Activated gamma-delta T cell treated with anti-CD3 and anti-CD28 coated beads, Interleukin-2, amount 50 U/mL, for 16 hours (primary cell): Measurements from ENCODE around the gene GPM6B.

Experiments
- DNase-seq: peaks from one replicate; pipeline ENCODE4 v3.0.0-alpha.2; 2020; ENCODE audit warnings: low read depth

Gene GPM6B, protein sequence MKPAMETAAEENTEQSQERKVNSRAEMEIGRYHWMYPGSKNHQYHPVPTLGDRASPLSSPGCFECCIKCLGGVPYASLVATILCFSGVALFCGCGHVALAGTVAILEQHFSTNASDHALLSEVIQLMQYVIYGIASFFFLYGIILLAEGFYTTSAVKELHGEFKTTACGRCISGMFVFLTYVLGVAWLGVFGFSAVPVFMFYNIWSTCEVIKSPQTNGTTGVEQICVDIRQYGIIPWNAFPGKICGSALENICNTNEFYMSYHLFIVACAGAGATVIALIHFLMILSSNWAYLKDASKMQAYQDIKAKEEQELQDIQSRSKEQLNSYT

GRCh38 chrX:13816643-13817627, at the start of gene GPM6B:
TSS of gene GPM6B (minus strand) at chrX:13817093. CDS start at chrX:13816904, 189 bp downstream.
- no peak for DNase-seq

- no peak for DNase-seq
Measured at GRCh38 chrX:13864264-13864663, 47.4 kb upstream of the GPM6B start.

GRCh38 chrX:13863324-13863723, 46.4 kb upstream of the GPM6B start:
- DNase-seq: no peak

- DNase-seq: no peak
Measured at GRCh38 chrX:13859724-13860123, 42.8 kb upstream of the GPM6B start.

DNA sequence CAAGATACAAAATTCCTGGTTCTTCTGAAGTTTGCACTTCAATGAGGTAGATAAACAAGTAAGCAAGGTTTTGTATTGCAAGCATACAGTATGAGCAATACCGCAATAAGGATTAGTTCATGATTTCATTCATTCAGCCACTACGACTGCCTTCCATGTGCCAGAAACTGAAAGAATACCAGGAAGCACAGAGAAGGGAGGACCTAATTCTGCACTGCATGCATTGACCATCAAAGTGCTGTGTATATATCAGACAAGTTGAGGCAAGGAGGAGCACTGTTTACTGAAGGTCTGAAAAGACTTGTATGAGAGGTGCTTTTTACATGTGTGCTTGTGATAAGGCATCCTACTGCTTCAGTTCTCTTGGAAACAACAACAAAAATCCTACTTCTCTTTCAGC, 40.9 kb upstream of the GPM6B start:
- no peak for DNase-seq

GRCh38 chrX:13855689-13856450, 39.0 kb upstream of the GPM6B start:
- no peak for DNase-seq

- DNase-seq: no peak
Measured at GRCh38 chrX:13854003-13854402, 37.1 kb upstream of the GPM6B start.

DNA sequence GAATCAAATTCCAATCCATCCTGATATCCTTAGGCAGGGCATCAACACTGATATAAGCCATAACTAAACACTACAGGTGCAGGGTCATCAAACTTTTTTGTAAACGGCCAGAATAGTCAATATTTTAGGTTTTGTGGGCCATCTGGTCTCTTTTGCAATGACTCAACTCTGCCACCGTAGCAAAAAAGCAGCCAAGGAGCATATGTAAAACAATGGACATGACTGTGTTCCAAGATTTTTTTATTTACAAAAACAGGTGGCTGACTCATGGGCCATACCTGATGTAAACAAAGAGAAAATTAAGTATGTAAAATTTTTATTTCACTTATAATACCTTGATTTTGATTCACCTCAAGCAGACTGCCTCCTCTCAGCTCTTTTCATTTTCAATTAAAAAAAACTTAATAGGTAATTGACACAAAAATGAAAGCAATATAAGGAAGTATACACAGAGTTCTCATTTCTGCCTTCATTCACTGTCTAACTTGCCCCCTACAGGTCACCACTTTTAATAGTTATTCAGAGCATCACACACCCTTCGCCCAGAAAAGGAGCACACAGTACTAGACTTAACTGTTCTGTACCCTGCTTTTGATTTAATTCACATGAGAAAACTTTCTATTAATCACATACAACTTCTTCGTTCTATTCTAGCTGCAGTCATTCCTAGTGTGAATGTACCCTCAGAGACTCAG, 35.3 kb upstream of the GPM6B start:
- no peak for DNase-seq

GRCh38 chrX:13845721-13846378, 29.0 kb upstream of the GPM6B start:
- DNase-seq: no peak

- DNase-seq: no peak
Measured at GRCh38 chrX:13843150-13843721, 26.3 kb upstream of the GPM6B start.

GRCh38 chrX:13840121-13840520, 23.2 kb upstream of the GPM6B start:
- no peak for DNase-seq

GRCh38 chrX:13837290-13837745, 20.4 kb upstream of the GPM6B start:
- DNase-seq: no peak

DNA sequence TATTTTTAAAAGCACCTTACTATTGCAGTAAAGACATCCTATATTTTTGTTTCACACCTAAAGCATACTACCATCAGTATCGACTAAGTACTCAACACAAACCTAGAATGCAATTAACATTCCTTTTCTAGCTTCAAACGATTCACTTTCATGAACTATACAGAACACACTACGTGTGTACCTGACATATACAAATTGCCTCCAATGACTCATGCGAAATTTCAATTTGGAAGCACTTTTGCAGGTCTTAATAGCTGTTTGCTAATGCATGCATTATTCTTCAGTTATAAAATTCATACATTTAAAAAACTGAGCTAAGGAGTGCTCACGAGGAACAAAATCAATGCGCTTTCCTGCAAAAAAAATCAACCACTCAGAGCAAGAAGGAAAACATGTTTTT, 19.7 kb upstream of the GPM6B start:
- no peak for DNase-seq

DNA sequence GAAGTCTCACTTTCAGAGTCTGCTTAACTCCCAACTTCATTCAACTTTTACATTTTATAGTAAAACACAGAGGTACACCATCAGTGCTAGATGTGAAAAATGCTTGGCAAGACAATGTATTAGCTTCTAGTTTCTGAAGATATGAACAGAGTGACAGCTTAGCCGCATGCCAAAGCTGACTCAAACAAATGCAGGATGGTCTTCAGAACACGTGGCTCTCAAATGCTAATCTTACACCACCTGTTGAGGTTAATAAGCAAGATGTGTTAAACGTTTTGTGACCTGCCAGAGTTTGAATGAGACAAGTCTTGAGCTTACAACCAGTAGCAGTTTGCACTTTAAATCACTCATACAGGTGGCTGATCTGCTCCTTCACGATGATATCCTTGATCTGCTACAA, 18.9 kb upstream of the GPM6B start:
- DNase-seq: no peak

GRCh38 chrX:13834355-13834754, 17.5 kb upstream of the GPM6B start:
- DNase-seq: no peak

GRCh38 chrX:13829983-13830382, 13.1 kb upstream of the GPM6B start:
- no peak for DNase-seq

DNA sequence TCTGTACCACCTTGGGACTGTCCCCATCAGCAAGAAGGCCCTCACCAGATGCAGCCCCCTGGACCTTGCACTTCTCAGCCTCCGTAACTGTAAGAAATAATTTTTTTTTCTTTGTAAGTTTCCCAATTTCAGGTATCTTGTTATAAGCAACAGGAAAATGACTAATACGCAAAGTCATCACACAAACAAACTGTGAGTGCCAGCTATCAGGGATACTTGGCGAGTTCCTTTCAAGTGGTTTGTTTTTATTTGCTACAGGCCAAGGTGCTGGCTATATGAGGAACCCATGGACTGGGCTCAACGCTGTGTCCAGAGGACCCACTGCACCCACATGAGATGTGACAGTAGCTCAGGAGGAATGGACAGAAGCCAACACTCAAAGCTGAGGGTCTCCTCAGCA, 11.5 kb upstream of the GPM6B start:
- no peak for DNase-seq

DNA sequence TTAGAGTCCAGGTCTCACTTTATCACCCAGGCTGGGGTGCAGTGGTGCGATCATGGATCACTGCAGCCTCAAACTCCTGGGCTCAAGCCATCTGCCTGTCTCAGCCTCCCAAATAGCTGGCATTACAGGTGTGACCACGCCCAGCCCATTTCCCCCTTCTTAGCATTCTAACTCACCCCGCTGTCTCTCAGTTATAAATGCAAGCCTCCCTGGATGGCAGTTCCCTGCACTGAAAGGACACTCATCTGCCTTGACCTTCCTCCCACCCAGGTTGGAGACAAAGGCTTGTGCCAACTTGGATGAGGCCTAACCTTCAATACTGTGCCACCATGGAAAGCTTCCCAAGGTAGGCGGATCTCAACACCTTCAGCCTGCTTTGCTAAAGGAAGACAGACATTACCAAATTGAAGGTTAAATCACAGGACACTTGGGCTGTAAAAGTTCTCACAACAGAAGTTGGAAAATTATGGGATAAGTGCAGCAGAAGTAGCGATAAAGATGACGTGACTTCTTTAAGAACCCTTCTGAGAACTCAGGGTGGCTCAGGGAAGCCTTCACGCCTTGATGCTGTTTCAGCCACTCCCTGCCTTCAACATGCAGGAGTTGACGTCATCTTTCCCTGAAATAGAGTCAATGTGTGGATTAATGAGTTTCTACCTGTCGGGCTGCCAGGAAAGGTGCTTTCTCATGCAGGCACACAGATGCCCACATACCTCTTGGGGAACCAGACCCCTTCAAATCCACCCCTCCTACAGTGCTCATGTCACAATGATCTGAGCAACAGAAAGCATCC, 10.6 kb upstream of the GPM6B start:
- no peak for DNase-seq

GRCh38 chrX:13826770-13827169, 9.9 kb upstream of the GPM6B start:
- DNase-seq: no peak

GRCh38 chrX:13825178-13825762, 8.4 kb upstream of the GPM6B start:
- no peak for DNase-seq
